PC-3 (cell line): ENCODE measurements around the gene APOL1. TPM values are rescaled to one million over a fixed set of nuclear protein-coding genes. Genes with fewer than 3 reads are reported as not detected.

Experiments used
- ATAC-seq: fragments of 200-7000 bp; cut with Tn5 transposase; 2 replicates; pipeline ENCODE4 v1.9.1; 2020; ENCODE audit warnings: mild to moderate bottlenecking, moderate library complexity
- BruUV-seq: library from RNA; stranded (reverse); fragments of 400-500 nt; replicated peaks from 2 replicates; lab custom pipeline; 2021; lab: Mats Ljungman, UMichigan
- CTCF ChIA-PET: fragments of 300-600 bp; sonication (Branson Sonifier 250); formaldehyde crosslinking; loops from one replicate; lab custom pipeline; 2022; ENCODE audit warnings: antibody characterized with exemption; lab: Charles Lee
- POLR2A ChIA-PET: fragments of 300-600 bp; sonication (Branson Sonifier 250); formaldehyde crosslinking; loops from one replicate; lab custom pipeline; 2022; ENCODE audit warnings: antibody characterized with exemption; ENCODE audit not compliant: unreplicated experiment; lab: Charles Lee
- DNase-seq: peaks from one replicate; pipeline ENCODE4 v3.0.0-alpha.2; 2015
- H2AFZ ChIP-seq: fragments of 300-600 bp; sonication (generic); 2 replicates; pipeline ENCODE4 v1.6.0; 2016; ENCODE audit warnings: antibody characterized with exemption, low read length
- H3F3A ChIP-seq: fragments of 300-600 bp; sonication (generic); one replicate; pipeline ENCODE4 v1.6.0; 2017; ENCODE audit warnings: antibody characterized with exemption, low read length, control low read depth, mild to moderate bottlenecking; ENCODE audit not compliant: unreplicated experiment
- H3K27ac ChIP-seq: fragments of 300-600 bp; sonication (generic); 2 replicates; pipeline ENCODE4 v1.5.1; 2016; ENCODE audit warnings: mild to moderate bottlenecking, low read length
- H3K27me3 ChIP-seq: fragments of 300-600 bp; sonication (generic); 2 replicates; pipeline ENCODE4 v1.6.1; 2016; ENCODE audit warnings: low read length, mixed read lengths
- H3K36me3 ChIP-seq: fragments of 300-600 bp; sonication (generic); 2 replicates; pipeline ENCODE4 v1.6.1; 2016; ENCODE audit warnings: low read depth, mixed run types, low read length, mixed read lengths
- H3K4me1 ChIP-seq: fragments of 300-600 bp; sonication (generic); 2 replicates; pipeline ENCODE4 v1.5.1; 2016; ENCODE audit warnings: low read length; ENCODE audit not compliant: insufficient read depth
- H3K4me2 ChIP-seq: fragments of 300-600 bp; sonication (generic); 2 replicates; pipeline ENCODE4 v1.6.0; 2016; ENCODE audit warnings: low read length
- H3K4me3 ChIP-seq: fragments of 300-600 bp; sonication (generic); 2 replicates; pipeline ENCODE4 v1.5.1; 2016; ENCODE audit warnings: mild to moderate bottlenecking, low read length, mixed read lengths
- H3K79me2 ChIP-seq: fragments of 300-600 bp; sonication (generic); 2 replicates; pipeline ENCODE4 v1.6.1; 2017; ENCODE audit warnings: low read length, mixed read lengths
- H3K9ac ChIP-seq: fragments of 300-600 bp; sonication (generic); 2 replicates; pipeline ENCODE4 v1.6.0; 2016; ENCODE audit warnings: mild to moderate bottlenecking, low read length
- H3K9me2 ChIP-seq: fragments of 300-600 bp; sonication (generic); replicated peaks from 2 replicates; pipeline ENCODE4 v1.6.1; 2016; ENCODE audit warnings: mixed run types, low read length, mixed read lengths
- H3K9me3 ChIP-seq: fragments of 300-600 bp; sonication (generic); 2 replicates; pipeline ENCODE4 v1.6.1; 2016; ENCODE audit warnings: low read length, mixed read lengths
- H4K20me1 ChIP-seq: fragments of 300-600 bp; sonication (generic); 2 replicates; pipeline ENCODE4 v1.6.1; 2016; ENCODE audit warnings: low read length, mixed read lengths
- CTCF ChIP-seq: fragments of 300-600 bp; sonication (generic); conservative IDR thresholded peaks from 2 replicates; pipeline ENCODE4 v1.5.1; 2017; ENCODE audit warnings: antibody characterized with exemption, low read depth, mild to moderate bottlenecking, low read length
- EZH2 ChIP-seq: fragments of 300-600 bp; sonication (generic); IDR thresholded peaks from one replicate; pipeline ENCODE4 v1.6.1; 2017; ENCODE audit warnings: antibody characterized with exemption, mild to moderate bottlenecking, low read length; ENCODE audit not compliant: unreplicated experiment
- EZH2phosphoT487 ChIP-seq: fragments of 300-600 bp; sonication (generic); IDR thresholded peaks from 2 replicates; pipeline ENCODE4 v1.6.1; 2018; ENCODE audit warnings: mild to moderate bottlenecking, antibody characterized with exemption, low read length, borderline replicate concordance
- intact Hi-C: fragments of 100-400 bp; cut with micrococcal nuclease; formaldehyde crosslinking; loops from 2 replicates; pipeline ENCODE4 v1.9.0; 2023
- total RNA-seq: library from RNA; depleted of rRNA; stranded (reverse); fragments of >200 nt; gene quantifications from 2 replicates; pipeline ENCODE4 v1.2.3, GENCODE V29; 2014

The APOL1 gene
- total RNA-seq, 1 experiment from 2014 or later, result not detected

- Histone ChIP-seq H3F3A (no peaks in the 10 kb centered on the region), H3K9me3 (no peaks in the 10 kb centered on the region), H3K4me3 (no peak overlapping the region), H3K36me3 (no peaks in the 10 kb centered on the region), H3K9me2 (no peaks in the 10 kb centered on the region), H2AFZ (no peak overlapping the region), H3K9ac (no peak overlapping the region), H4K20me1 (no peaks in the 10 kb centered on the region), H3K27ac (no peak overlapping the region), H3K79me2 (no peaks in the 10 kb centered on the region), H3K27me3 (no peaks in the 10 kb centered on the region), H3K4me2 (no peak overlapping the region), H3K4me1 (peaks cover 2% of the 10 kb centered on the region; the same call in 1 of the 2 replicates)
- POLR2A ChIA-PET, result no interaction called here
- no TSS peak for BruUV-seq
- DNase-seq (no peak), ATAC-seq (no peak)
- TF ChIP-seq EZH2 (no peak), CTCF (no peak), EZH2phosphoT487 (no peak)
- intact Hi-C loops, result no loop called here
- CTCF ChIA-PET, result no interaction called here
Observed at GRCh38 chr22:36244522-36245391, 8.2 kb upstream of the APOL1 start.

GRCh38 chr22:36245805-36246356, 7.1 kb upstream of the APOL1 start:
- intact Hi-C loops, result no loop called here
- ATAC-seq, result no peak
- H3K4me2 ChIP-seq, result no peak overlapping the region
- ChIA-PET CTCF (no interaction called here), POLR2A (no interaction called here)
- H3K36me3 ChIP-seq, result no peaks in the 10 kb centered on the region
- H3K4me1 ChIP-seq, result no peaks in the 10 kb centered on the region
- H3K27me3 ChIP-seq, result no peaks in the 10 kb centered on the region
- no peaks in the 10 kb centered on the region for H3K9me3 ChIP-seq
- no TSS peak for BruUV-seq
- H3K9ac ChIP-seq, result no peak overlapping the region
- H3K27ac ChIP-seq, result no peak overlapping the region
- H3K9me2 ChIP-seq, result no peaks in the 10 kb centered on the region
- no peaks in the 10 kb centered on the region for H3F3A ChIP-seq
- no peak for DNase-seq
- no peak overlapping the region for H3K4me3 ChIP-seq
- TF ChIP-seq EZH2, result no peak
- no peak for TF ChIP-seq CTCF
- no peak for TF ChIP-seq EZH2phosphoT487
- H4K20me1 ChIP-seq, result no peaks in the 10 kb centered on the region
- no peak overlapping the region for H2AFZ ChIP-seq
- no peaks in the 10 kb centered on the region for H3K79me2 ChIP-seq

- no TSS peak for BruUV-seq
- POLR2A ChIA-PET, result no interaction called here
- ATAC-seq (no peak), DNase-seq (no peak)
- H3K4me1 ChIP-seq, result no peaks in the 10 kb centered on the region
- CTCF ChIA-PET, result no interaction called here
- no peaks in the 10 kb centered on the region for H3K36me3 ChIP-seq
- H3K9me3 ChIP-seq, result no peaks in the 10 kb centered on the region
- no peak overlapping the region for H3K27ac ChIP-seq
- no peak overlapping the region for H3K4me2 ChIP-seq
- no peaks in the 10 kb centered on the region for H4K20me1 ChIP-seq
- no peaks in the 10 kb centered on the region for H3K27me3 ChIP-seq
- TF ChIP-seq CTCF, result no peak
- no peak for TF ChIP-seq EZH2
- no peak for TF ChIP-seq EZH2phosphoT487
- intact Hi-C loops, result no loop called here
- H3K9ac ChIP-seq, result no peak overlapping the region
- H3K79me2 ChIP-seq, result no peaks in the 10 kb centered on the region
- no peak overlapping the region for H3K4me3 ChIP-seq
- no peaks in the 10 kb centered on the region for H3K9me2 ChIP-seq
- H3F3A ChIP-seq, result no peaks in the 10 kb centered on the region
- no peak overlapping the region for H2AFZ ChIP-seq
Observed at GRCh38 chr22:36246718-36247117, 6.2 kb upstream of the APOL1 start.
